TTC549 (cell line): ENCODE measurements around the gene LYPD5.
A peak's percentile ranks its signal among the peaks of the same experiment; 100 is the strongest.
"Not testable (repeated sequence)": the region's sequence is repeated elsewhere in the genome, so short reads cannot be mapped to it uniquely, and the experiment has no call there.

Experiments used
- FAIRE-seq: peaks from 2 replicates; lab custom pipeline; 2012; peaks lifted over from hg19 to GRCh38; lab: Jason Lieb, UNC

Gene LYPD5

GRCh38 chr19:43802216-43802951, at the start of gene LYPD5:
Gene LYPD5 (minus strand): TSS chr19:43802447. CDS start chr19:43802380, 67 bp downstream.
- FAIRE-seq = no peak

GRCh38 chr19:43848821-43849220, 46.6 kb upstream of the LYPD5 start:
- FAIRE-seq = no peak

GRCh38 chr19:43847884-43848283, 45.6 kb upstream of the LYPD5 start:
- no peak for FAIRE-seq

GRCh38 chr19:43847246-43847645, 45.0 kb upstream of the LYPD5 start:
- FAIRE-seq = no peak

GRCh38 chr19:43842007-43842406, 39.8 kb upstream of the LYPD5 start:
- no peak for FAIRE-seq

- FAIRE-seq = no peak
Measured at GRCh38 chr19:43839139-43839538, 36.9 kb upstream of the LYPD5 start.

GRCh38 chr19:43826787-43827754, 24.8 kb upstream of the LYPD5 start, which contains the start of gene ZNF283:
Gene ZNF283 (plus strand): TSS chr19:43827321. CDS start chr19:43833505, 6,184 bp downstream.
- peak; percentile 81 for FAIRE-seq

- FAIRE-seq = not testable (repeated sequence)
Measured at GRCh38 chr19:43824572-43824971, 22.3 kb upstream of the LYPD5 start.

- not testable (repeated sequence) for FAIRE-seq
Measured at GRCh38 chr19:43823856-43824255, 21.6 kb upstream of the LYPD5 start.

GRCh38 chr19:43820884-43821215, 18.6 kb upstream of the LYPD5 start:
- no peak for FAIRE-seq

- no peak for FAIRE-seq
Measured at GRCh38 chr19:43820098-43820883, 18.0 kb upstream of the LYPD5 start.

- FAIRE-seq = no peak
Measured at GRCh38 chr19:43818500-43818899, 16.3 kb upstream of the LYPD5 start.

GRCh38 chr19:43817454-43817853, 15.2 kb upstream of the LYPD5 start:
- not testable (repeated sequence) for FAIRE-seq

GRCh38 chr19:43814663-43815352, 12.6 kb upstream of the LYPD5 start:
- FAIRE-seq = no peak

- FAIRE-seq = no peak
Measured at GRCh38 chr19:43812688-43813087, 10.4 kb upstream of the LYPD5 start.

GRCh38 chr19:43812259-43812658, 10.0 kb upstream of the LYPD5 start:
- no peak for FAIRE-seq

- no peak for FAIRE-seq
Measured at GRCh38 chr19:43811837-43812236, 9.6 kb upstream of the LYPD5 start.

- FAIRE-seq = peak; percentile 93
Measured at GRCh38 chr19:43809762-43810696, 7.8 kb upstream of the LYPD5 start.

- no peak for FAIRE-seq
Measured at GRCh38 chr19:43807651-43808050, 5.4 kb upstream of the LYPD5 start.

- FAIRE-seq = no peak
Measured at GRCh38 chr19:43806848-43807247, 4.6 kb upstream of the LYPD5 start.

GRCh38 chr19:43806401-43806800, 4.2 kb upstream of the LYPD5 start:
- not testable (repeated sequence) for FAIRE-seq
